ENCODE results near the gene ADRA2B. TPM values are rescaled to one million over a fixed set of nuclear protein-coding genes. Genes with fewer than 3 reads are reported as not detected.
"Not testable (repeated sequence)": the region's sequence is repeated elsewhere in the genome, so short reads cannot be mapped to it uniquely, and the experiment has no call there.

ADRA2B gene
- under 0.01 TPM in 1 of 2 replicates, not detected in the other for total RNA-seq (ENCODE audit: low replicate concordance)

- DNase-seq (ENCODE audit: low read depth) = no peak
- no peak within 1 kb of the TSS for H3K4me3 ChIP-seq (ENCODE audit: low read depth, low read length)
Observed at GRCh38 chr2:96116424-96116878, at the start of gene ADRA2B. ADRA2B (minus strand) TSS chr2:96116571; CDS start chr2:96116149, 422 bp downstream.

GRCh38 chr2:96164459-96165184, 48.3 kb upstream of the ADRA2B start:
- no peak overlapping the region for H3K4me3 ChIP-seq (ENCODE audit: low read depth, low read length)
- no peak for DNase-seq (ENCODE audit: low read depth)
- TF ChIP-seq, protein P1, sequence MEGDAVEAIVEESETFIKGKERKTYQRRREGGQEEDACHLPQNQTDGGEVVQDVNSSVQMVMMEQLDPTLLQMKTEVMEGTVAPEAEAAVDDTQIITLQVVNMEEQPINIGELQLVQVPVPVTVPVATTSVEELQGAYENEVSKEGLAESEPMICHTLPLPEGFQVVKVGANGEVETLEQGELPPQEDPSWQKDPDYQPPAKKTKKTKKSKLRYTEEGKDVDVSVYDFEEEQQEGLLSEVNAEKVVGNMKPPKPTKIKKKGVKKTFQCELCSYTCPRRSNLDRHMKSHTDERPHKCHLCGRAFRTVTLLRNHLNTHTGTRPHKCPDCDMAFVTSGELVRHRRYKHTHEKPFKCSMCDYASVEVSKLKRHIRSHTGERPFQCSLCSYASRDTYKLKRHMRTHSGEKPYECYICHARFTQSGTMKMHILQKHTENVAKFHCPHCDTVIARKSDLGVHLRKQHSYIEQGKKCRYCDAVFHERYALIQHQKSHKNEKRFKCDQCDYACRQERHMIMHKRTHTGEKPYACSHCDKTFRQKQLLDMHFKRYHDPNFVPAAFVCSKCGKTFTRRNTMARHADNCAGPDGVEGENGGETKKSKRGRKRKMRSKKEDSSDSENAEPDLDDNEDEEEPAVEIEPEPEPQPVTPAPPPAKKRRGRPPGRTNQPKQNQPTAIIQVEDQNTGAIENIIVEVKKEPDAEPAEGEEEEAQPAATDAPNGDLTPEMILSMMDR (IDR thresholded peaks at IDR 0.05; ENCODE audit: insufficient read depth, low read length) = no peak

More at GRCh38 chr2:96116424-96116878, at the start of gene ADRA2B:
- TF ChIP-seq, protein P1 (IDR thresholded peaks at IDR 0.05; ENCODE audit: insufficient read depth, low read length) = no peak

DNA sequence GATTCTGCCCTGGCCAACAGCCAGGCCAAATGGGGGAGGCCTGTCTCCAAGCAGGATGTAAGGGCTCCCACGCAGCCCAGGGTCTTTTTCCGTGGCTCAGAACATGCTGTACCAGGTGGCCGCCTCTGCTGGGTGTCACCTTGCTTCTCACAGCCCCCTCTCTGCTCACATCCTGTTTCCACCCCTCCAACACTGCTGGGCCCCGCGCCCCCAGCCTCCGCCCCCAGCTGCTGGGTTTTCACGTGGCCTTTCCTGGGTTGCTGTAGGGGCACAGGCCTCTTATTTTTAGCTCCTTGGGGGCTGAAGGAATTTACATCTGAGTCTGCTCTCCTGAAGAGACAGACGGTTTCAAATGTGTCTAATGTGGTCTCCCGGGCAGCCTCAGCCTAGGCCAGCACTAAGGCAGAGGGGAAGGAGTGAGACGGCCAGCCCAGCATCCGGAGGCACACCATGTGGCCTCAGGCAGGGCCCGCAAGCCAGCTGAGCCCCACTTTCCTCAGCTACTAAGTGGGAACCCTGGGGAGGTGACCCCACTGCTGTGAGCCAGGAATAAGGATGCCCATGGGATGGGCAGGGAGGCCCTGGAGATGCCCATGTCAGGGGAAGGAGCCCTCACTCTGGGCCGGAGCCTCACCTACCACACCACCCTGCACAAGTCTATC, 47.5 kb upstream of the ADRA2B start:
- TF ChIP-seq, protein P1 (IDR thresholded peaks at IDR 0.05; ENCODE audit: insufficient read depth, low read length) = no peak
- no peak for DNase-seq (ENCODE audit: low read depth)
- H3K4me3 ChIP-seq (ENCODE audit: low read depth, low read length) = no peak overlapping the region

- DNase-seq (ENCODE audit: low read depth) = no peak
- TF ChIP-seq, protein P1 (IDR thresholded peaks at IDR 0.05; ENCODE audit: insufficient read depth, low read length) = no peak
Observed at GRCh38 chr2:96163415-96163767, 47.0 kb upstream of the ADRA2B start.

GRCh38 chr2:96161898-96162297, 45.5 kb upstream of the ADRA2B start:
- no peak for DNase-seq (ENCODE audit: low read depth)
- TF ChIP-seq, protein P1 (IDR thresholded peaks at IDR 0.05; ENCODE audit: insufficient read depth, low read length) = no peak
- no peak overlapping the region for H3K4me3 ChIP-seq (ENCODE audit: low read depth, low read length)

More at GRCh38 chr2:96163415-96163767, 47.0 kb upstream of the ADRA2B start:
- H3K4me3 ChIP-seq (ENCODE audit: low read depth, low read length) = no peak overlapping the region

DNA sequence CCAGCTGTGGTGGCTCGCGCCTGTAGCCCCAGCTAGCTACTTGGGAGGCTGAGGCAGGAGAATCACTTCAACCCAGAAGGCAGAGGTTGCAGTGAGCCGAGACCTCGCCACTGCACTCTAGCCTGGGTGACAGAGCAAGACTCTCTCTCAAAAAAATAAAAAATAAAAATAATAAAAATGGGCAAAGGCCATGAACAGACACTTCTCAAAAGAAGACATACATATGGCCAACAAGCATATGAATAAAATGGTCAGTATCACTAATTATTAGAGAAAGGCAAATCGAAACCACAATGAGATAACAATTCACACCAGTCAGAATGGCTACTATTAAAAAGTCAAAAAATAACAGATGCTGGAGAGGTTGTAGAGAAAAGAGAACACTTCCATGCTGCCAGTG, 44.0 kb upstream of the ADRA2B start:
- not testable (repeated sequence) for H3K4me3 ChIP-seq (ENCODE audit: low read depth, low read length); DNase-seq (ENCODE audit: low read depth)

- TF ChIP-seq, protein P1 (IDR thresholded peaks at IDR 0.05; ENCODE audit: insufficient read depth, low read length) = no peak
- no peak overlapping the region for H3K4me3 ChIP-seq (ENCODE audit: low read depth, low read length)
- DNase-seq (ENCODE audit: low read depth) = no peak
Observed at GRCh38 chr2:96159084-96159830, 42.9 kb upstream of the ADRA2B start.
